ENCODE measurements around the gene SHISA8. TPM values are rescaled to one million over a fixed set of nuclear protein-coding genes. Genes with fewer than 3 reads are reported as not detected.

SHISA8 gene
- total RNA-seq, 1 donor from 2014 or later = 0.22 TPM

DNA sequence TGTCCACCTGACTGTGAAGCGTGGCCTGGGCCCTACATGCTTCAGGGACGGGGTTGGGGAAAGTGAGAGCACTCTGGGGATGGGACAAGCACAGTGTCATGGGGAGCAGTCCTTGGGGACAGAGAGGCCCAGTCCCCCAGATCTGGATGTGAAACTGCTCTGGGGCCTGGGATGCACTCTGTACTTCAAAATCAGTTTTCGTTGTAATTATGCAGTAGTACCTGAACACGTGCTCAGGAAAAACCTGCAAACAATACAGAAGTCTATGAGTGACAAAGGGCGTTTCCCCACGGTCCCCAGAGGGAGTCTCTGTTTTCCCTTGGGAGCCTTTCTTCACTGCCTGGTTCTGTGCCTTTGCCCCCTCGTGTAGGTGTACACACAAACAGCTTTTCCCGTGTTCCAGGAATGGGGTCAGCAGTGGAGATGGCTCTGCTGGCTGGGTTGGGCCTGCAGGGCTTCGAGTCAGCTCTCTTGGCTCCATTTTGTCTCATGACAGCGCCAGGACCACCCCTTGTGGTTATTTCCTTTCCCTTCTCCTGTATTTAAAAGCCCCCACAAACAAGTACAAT lies 16.9 kb upstream of the SHISA8 start:
- Mint-ChIP-seq H3K9me3 (no peaks in the 10 kb centered on the region), H3K36me3 (no peaks in the 10 kb centered on the region), H3K27ac (no peak overlapping the region), H3K4me3 (no peak overlapping the region), H3K27me3 (peaks cover 14% of the 10 kb centered on the region), H3K4me1 (ENCODE audit: unreplicated experiment) (no peaks in the 10 kb centered on the region)
- no peak for DNase-seq (ENCODE audit: extremely low spot score, unreplicated experiment)
- TF ChIP-seq, protein P1, sequence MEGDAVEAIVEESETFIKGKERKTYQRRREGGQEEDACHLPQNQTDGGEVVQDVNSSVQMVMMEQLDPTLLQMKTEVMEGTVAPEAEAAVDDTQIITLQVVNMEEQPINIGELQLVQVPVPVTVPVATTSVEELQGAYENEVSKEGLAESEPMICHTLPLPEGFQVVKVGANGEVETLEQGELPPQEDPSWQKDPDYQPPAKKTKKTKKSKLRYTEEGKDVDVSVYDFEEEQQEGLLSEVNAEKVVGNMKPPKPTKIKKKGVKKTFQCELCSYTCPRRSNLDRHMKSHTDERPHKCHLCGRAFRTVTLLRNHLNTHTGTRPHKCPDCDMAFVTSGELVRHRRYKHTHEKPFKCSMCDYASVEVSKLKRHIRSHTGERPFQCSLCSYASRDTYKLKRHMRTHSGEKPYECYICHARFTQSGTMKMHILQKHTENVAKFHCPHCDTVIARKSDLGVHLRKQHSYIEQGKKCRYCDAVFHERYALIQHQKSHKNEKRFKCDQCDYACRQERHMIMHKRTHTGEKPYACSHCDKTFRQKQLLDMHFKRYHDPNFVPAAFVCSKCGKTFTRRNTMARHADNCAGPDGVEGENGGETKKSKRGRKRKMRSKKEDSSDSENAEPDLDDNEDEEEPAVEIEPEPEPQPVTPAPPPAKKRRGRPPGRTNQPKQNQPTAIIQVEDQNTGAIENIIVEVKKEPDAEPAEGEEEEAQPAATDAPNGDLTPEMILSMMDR (conservative IDR thresholded peaks at IDR 0.05) = no peak

DNA sequence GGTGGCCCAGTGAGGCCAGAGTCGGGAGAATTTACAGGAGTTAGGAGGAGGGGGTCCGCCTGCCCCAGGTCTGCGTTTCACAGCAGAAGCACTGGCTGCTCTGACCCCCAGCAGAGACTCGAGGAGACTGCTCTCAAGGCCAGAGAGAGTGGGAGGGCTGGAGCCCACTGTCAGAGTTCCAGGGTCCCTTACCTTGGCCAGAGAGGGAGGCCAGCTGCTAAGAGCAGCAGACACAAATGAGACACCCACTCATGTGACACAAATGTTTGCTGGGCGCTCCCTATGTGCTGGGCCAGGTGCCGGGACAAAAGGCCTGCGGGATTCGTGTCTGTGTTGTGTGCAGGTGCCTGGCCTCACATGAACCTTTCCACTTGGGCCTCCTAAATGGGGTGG lies 14.5 kb upstream of the SHISA8 start:
- Mint-ChIP-seq H3K9me3 (no peaks in the 10 kb centered on the region), H3K4me1 (ENCODE audit: unreplicated experiment) (no peaks in the 10 kb centered on the region), H3K36me3 (no peaks in the 10 kb centered on the region), H3K27me3 (peaks cover 26% of the 10 kb centered on the region), H3K4me3 (no peak overlapping the region), H3K27ac (no peak overlapping the region)
- TF ChIP-seq, protein P1 (conservative IDR thresholded peaks at IDR 0.05) = no peak
- no peak for DNase-seq (ENCODE audit: extremely low spot score, unreplicated experiment)

DNA sequence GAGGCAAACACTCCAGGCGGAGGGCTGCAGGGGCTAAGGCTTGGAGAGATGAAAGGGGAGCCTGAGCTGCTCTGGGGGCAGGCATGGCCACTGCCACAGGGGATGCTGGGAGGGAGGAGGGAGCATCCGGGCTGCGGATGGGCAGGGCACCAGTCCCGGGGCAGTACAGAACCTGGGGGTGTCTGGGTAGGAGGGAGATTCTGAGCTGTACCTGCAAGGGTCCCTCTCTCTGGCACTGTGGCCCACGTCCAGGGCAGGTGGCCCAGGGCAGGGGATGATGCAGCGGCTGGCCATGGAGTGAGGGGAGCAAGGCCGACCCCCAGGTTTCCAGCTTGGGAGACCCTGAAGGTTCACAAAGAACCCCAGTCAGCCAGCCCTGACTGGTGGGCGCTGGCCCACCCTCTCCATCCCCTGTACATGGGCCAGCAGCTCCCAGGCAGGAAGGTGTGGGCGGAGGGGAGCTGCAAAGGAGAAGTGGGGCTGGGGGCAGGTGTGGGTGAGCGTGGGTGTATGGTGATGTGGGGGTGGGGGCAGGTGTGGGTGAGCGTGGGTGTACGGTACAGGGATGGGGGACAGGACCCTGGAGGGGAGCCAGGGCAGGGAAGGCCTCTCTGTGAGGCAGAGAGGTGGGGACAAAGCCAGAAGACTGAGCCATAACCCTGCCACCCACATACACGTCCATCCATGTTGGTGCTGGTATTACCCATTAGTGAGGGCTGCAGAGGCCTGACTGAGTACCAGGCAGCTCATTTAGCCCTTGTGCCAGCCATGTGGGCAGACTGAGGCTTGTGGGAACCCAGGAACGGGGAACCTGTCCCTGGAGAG lies 13.9 kb upstream of the SHISA8 start:
- no peaks in the 10 kb centered on the region for H3K4me1 Mint-ChIP-seq (ENCODE audit: unreplicated experiment)
- TF ChIP-seq, protein P1 (conservative IDR thresholded peaks at IDR 0.05) = no peak
- H3K9me3 Mint-ChIP-seq = no peaks in the 10 kb centered on the region
- no peaks in the 10 kb centered on the region for H3K36me3 Mint-ChIP-seq
- no peak overlapping the region for H3K4me3 Mint-ChIP-seq
- no peak for DNase-seq (ENCODE audit: extremely low spot score, unreplicated experiment)
- no peak overlapping the region for H3K27ac Mint-ChIP-seq
- H3K27me3 Mint-ChIP-seq = peaks cover 26% of the 10 kb centered on the region

DNA sequence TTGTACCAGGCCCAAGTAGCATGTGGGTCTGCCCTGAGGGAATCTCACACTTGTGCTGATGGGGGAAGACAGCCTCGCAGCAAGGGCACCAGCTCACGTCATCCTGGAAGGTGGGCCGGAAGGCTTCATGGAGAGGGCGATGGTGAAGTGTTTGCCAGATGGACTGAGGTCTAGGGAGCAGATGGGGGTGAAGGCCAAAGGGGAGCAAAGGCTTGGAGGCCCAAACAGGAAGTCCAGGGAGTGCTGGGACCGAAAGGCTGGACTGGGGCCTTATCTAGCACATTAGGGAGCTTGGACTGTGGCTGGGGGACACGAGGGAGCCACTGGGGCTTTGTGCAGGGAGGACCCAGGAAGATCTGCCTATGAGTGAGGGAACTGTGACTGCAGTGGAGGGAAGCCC lies 12.9 kb upstream of the SHISA8 start:
- peaks cover 31% of the 10 kb centered on the region for H3K27me3 Mint-ChIP-seq
- H3K27ac Mint-ChIP-seq = no peak overlapping the region
- H3K4me1 Mint-ChIP-seq (ENCODE audit: unreplicated experiment) = no peaks in the 10 kb centered on the region
- H3K36me3 Mint-ChIP-seq = no peaks in the 10 kb centered on the region
- DNase-seq (ENCODE audit: extremely low spot score, unreplicated experiment) = no peak
- peak overlapping the region; percentile 60 for H3K4me3 Mint-ChIP-seq
- H3K9me3 Mint-ChIP-seq = no peaks in the 10 kb centered on the region
- TF ChIP-seq, protein P1 (conservative IDR thresholded peaks at IDR 0.05) = no peak

DNA sequence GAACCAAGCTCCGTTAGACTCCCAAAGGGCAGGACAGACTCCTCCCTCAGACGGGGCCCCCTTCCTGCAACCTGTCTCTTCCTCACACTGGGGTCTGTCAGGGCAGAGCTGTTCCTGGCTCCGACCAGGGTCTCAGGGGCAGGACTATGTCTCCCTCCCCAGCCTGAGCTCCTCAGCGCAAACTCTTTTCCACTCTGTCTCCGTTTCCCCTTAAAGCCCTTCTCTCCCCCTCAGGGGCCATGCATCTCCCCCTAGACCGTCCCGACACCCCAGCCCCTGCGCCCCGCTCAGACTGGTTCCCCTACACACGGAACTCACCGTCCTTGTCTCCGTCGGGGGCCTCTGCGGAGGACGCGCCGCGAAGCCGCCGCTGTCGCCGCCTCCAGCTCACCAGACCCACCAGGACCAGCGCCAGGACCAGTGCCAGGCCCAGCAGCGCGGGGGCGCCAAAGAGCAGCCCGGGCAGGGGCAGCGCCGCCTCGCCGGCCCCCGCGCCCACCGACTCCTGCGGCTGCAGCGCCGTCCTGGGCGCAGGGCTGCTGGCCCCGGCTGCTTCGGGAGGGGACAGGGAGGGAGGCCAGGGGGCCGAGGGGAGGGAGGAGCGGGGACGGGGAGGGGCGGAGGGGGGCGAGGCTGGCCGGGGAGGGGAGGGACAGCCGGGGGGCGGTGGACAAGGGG lies 11.0 kb upstream of the SHISA8 start:
- Mint-ChIP-seq H3K27ac (no peak overlapping the region), H3K36me3 (no peaks in the 10 kb centered on the region), H3K9me3 (no peaks in the 10 kb centered on the region), H3K4me1 (ENCODE audit: unreplicated experiment) (no peaks in the 10 kb centered on the region), H3K27me3 (peaks cover 31% of the 10 kb centered on the region), H3K4me3 (peak overlapping the region; percentile 72)
- DNase-seq (ENCODE audit: extremely low spot score, unreplicated experiment) = peak; percentile 82
- TF ChIP-seq, protein P1 (conservative IDR thresholded peaks at IDR 0.05) = peak; percentile 80

Measured in type B pancreatic cell (in vitro differentiated cells).